Esophagus mucosa (tissue), 1 donor: ENCODE results near the gene PRR20E. TPM values are rescaled to one million over a fixed set of nuclear protein-coding genes. Genes with fewer than 3 reads are reported as not detected.
"Not testable (repeated sequence)": the region's sequence is repeated elsewhere in the genome, so short reads cannot be mapped to it uniquely, and the experiment has no call there.

Experiments used
- ATAC-seq: fragments of 200-7000 bp; cut with Tn5 transposase; one replicate; pipeline ENCODE4 v1.9.1; 2020
- total RNA-seq: library from RNA; stranded (reverse); gene quantifications from one replicate; pipeline ENCODE4 v1.2.4, GENCODE V29; 2023
- donor health status: DM: yes; HTN: yes; CAD: no.

PRR20E gene
- total RNA-seq: not detected

DNA sequence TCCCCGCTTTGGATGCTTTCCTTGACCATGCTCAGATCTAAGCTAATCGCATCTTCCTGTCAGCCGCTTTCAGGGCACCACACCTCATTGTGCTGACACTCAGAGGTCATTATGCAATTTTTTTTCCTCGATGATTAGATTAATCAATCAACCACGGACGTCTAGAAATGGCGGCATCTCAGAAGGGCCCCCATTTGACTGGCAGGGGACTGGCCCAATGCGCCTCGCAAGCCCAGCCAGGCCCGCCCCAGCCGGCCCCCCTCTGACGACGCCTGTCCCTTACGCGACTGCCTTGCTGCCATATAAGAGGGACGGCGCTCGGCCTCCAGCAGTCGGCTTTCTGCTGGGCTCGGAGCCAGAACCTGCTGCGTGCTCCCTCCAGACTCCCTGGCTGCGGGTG is at the start of gene PRR20E:
Gene PRR20E, plus strand, starts transcription at position 301 of the 400 bp plus-strand sequence. CDS start 387 bp downstream, outside the sequence.
- not testable (repeated sequence) for ATAC-seq

DNA sequence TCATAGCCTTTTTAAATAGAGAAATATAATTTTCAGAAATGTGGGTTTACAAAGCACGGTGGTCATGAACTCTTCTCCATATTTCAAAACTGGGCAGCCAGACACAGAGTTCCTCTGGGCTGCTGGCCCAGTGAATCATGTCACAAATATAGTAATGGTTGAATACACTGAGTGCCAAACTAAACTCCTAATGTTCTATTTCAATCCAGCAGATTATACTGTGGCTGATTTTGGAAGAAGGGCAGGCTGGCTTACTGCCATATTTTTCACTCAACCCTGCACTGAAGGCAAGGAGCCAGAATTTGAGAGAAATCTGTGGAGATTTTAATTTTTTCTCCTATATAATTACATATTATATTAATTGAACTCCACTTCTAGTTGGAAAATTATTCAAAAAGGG is 43.3 kb upstream of the PRR20E start:
- no peak for ATAC-seq

GRCh38 chr13:57128909-57129308 is 38.1 kb upstream of the PRR20E start:
- no peak for ATAC-seq

- no peak for ATAC-seq
These were observed 30.9 kb upstream of the PRR20E start for GRCh38 chr13:57136093-57136492.

DNA sequence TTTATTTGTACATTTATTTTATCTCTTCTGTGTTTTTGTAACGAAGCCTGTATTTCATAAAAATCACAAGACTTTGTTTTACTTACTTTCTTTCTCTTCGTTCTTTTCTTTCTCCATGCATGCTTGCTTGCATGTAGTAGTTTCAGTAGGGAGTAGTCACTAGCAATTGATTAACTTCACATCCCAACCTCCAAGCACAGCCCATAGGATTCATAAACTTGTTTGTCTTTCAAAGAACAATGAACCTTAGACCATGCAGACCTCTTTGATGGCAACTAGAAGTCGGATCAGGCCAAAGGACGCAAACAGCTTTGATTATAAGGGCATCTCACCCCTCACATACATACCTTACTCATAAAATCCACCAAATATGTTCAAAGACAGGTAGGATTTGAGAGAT is 29.4 kb upstream of the PRR20E start:
- no peak for ATAC-seq

DNA sequence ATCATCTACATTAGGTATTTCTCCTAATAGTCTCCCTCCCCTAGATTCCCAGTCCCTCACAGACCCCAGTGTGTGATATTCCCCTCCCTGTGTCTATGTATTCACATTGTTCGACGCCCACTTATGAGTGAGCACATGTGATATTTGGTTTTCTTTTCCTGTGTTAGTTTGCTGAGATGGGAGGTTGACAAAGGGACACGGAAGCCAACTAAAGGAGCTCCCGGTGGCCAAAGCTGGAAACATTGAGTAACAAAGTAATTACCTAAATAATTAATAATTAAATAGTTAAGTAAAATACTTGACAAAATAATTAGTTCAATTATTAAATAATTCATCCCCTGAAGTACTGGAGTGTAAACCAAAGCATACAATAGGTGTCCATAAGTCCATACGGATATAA is 28.0 kb upstream of the PRR20E start:
- ATAC-seq: no peak

DNA sequence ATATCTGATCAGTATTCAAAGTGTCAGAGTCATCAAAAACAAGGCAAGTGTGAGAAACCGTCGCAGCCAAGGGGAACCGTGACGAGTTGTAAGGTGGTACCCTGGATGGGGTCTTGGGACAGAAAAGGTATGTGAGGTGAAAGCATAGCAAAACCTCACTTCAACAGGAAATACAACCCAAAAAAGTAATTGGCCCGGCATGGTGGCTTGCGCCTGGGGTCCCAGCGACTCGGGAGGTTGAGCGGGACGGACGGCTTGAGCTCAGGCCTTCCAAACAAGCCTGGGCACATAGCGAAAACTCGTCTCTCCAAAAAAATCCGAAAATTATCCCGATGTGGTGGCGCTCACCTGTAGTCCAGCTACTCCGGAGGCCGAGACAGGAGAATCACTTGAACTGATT is 27.2 kb upstream of the PRR20E start:
- ATAC-seq: not testable (repeated sequence)

GRCh38 chr13:57140235-57140968 is 26.6 kb upstream of the PRR20E start, which contains the start of gene PRR20A:
Gene PRR20A, plus strand, starts transcription at chr13:57140918. Its CDS starts 387 bp downstream, at chr13:57141305.
- not testable (repeated sequence) for ATAC-seq

- not testable (repeated sequence) for ATAC-seq
These were observed 19.8 kb upstream of the PRR20E start, which contains the start of gene PRR20B for GRCh38 chr13:57147188-57147587. Gene PRR20B, plus strand, starts transcription at chr13:57147488. Its CDS starts 387 bp downstream, at chr13:57147875.

DNA sequence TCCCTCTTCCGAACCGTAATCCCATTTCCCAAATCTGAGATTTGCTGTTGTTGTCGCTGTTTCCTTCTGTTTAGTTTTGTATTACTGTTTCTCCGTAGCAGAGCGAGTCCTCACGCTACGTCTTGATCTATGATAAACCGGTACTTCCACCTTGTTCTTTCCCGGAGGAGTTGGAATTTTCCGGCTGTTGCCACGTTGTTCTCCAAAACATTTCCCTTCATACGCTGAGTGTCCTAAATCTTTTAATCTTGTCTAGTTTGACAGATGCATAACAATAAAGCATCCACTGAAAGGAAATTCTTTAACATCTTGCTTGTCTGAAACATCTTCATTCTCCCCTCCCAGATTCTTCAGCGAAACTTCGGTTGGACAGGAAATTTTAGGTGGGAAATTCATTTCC is 18.9 kb upstream of the PRR20E start:
- not testable (repeated sequence) for ATAC-seq

DNA sequence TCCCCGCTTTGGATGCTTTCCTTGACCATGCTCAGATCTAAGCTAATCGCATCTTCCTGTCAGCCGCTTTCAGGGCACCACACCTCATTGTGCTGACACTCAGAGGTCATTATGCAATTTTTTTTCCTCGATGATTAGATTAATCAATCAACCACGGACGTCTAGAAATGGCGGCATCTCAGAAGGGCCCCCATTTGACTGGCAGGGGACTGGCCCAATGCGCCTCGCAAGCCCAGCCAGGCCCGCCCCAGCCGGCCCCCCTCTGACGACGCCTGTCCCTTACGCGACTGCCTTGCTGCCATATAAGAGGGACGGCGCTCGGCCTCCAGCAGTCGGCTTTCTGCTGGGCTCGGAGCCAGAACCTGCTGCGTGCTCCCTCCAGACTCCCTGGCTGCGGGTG is 13.2 kb upstream of the PRR20E start, which contains the start of gene PRR20C:
Gene PRR20C, plus strand, starts transcription at position 301 of the 400 bp plus-strand sequence. CDS start 387 bp downstream, outside the sequence.
- not testable (repeated sequence) for ATAC-seq

GRCh38 chr13:57160332-57160731 is 6.7 kb upstream of the PRR20E start, which contains the start of gene PRR20D:
Gene PRR20D, plus strand, starts transcription at chr13:57160632. Its CDS starts 387 bp downstream, at chr13:57161019.
- not testable (repeated sequence) for ATAC-seq

DNA sequence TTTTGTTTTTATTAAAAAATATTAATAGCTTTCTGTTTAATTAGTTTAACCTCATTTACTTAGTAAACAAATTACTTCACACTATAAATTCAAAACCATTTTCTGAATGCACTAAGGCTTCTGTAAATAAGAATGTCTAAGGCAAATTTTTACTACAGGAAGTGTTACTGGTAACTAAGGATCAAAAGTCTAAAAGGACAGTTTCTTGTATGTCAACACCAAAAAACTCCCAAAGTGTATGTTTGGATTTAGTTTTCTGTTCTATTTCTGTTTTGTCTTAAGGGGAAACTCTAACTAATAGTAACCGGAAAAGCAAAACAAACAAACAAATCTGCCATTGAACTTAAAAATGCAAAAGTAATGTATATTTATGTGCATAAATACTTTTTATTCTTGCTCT is 24.7 kb downstream of the PRR20E start:
- ATAC-seq: no peak

DNA sequence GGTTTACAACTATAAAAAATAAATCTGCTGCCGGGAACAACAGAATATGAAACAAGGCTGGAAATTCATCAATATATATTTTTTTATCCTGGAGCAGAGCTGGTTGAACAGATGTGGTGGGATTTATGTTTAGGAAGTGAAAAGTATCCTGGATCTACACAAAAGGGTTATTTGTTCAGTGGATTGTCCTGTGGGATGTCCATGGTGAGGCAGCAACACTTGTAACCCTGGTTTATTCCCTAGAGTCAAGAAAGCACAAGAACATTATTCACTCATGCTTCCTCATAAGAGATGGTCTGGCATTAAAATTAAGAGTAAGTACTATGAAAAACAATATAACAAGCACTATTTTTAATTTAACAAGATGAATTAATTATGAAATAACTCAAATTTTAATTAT is 46.0 kb downstream of the PRR20E start:
- no peak for ATAC-seq

Other genes with a start within 250 kb of the PRR20E start
- not detected for gene PRR20A, start 26.3 kb upstream of the PRR20E start, total RNA-seq
- not detected for gene PRR20B, start 19.7 kb upstream of the PRR20E start, total RNA-seq
- gene PRR20C, start 13.1 kb upstream of the PRR20E start, total RNA-seq: not detected
- not detected for gene PRR20D, start 6.6 kb upstream of the PRR20E start, total RNA-seq